C4-2B (cell line): Measurements from ENCODE around the gene ZNF132.

ENCODE experiments used
- ZFX ChIP-seq: fragments of 450-650 bp; IDR thresholded peaks from 2 replicates; pipeline ENCODE4 v1.6.1; 2017
- TF ChIP-seq, protein P1 (sequence below): fragments of 450-650 bp; conservative IDR thresholded peaks from 2 replicates; pipeline ENCODE4 v1.5.1; 2017; ENCODE audit warnings: mild to moderate bottlenecking

DNA sequence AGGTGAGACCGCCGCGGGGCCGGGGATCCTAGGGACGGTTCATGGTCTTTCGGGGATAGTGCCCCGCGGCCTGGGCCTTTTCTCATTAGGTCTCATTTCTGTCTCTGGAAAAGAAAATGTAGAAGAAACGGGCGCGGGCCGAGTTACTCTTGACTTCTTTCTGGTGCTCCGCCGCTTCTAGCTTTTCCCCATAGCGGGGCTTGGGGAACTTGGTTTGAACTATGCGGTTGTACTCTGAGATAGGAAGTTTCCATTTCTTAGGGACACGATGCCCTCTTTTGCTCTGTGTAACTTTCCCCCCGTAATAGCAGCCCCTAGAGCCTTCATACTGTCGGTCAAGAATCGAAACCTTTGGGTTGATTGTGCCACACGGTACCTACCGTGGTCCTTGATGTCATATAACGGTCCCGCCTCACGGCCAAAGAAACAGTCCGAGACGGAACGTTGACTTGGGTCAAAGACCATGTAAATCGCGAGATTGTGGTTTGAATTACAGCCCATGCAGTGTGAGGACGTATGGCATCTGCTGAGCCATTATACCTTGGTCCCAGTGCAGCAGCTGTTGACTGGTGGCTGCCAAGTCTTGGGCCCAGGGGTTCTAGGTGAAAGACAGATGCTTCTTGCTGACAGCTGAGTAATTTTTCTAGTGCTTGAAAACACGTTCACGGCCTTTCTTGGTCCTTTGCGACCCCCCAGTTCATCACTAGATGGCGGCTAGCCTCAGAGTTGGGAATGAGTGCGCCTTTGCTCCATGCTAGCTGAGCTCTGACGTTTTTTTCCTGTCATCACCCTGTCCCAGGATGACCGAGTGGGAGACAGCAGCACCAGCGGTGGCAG, 52.4 kb downstream of the ZNF132 start:
- TF ChIP-seq, protein P1, sequence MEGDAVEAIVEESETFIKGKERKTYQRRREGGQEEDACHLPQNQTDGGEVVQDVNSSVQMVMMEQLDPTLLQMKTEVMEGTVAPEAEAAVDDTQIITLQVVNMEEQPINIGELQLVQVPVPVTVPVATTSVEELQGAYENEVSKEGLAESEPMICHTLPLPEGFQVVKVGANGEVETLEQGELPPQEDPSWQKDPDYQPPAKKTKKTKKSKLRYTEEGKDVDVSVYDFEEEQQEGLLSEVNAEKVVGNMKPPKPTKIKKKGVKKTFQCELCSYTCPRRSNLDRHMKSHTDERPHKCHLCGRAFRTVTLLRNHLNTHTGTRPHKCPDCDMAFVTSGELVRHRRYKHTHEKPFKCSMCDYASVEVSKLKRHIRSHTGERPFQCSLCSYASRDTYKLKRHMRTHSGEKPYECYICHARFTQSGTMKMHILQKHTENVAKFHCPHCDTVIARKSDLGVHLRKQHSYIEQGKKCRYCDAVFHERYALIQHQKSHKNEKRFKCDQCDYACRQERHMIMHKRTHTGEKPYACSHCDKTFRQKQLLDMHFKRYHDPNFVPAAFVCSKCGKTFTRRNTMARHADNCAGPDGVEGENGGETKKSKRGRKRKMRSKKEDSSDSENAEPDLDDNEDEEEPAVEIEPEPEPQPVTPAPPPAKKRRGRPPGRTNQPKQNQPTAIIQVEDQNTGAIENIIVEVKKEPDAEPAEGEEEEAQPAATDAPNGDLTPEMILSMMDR = no peak
- no peak for TF ChIP-seq ZFX
